Chondrocyte (in vitro differentiated cells): Measurements from ENCODE around the gene CFLAR. TPM values are rescaled to one million over a fixed set of nuclear protein-coding genes. Genes with fewer than 3 reads are reported as not detected.

Source experiments
- DNase-seq: peaks from one replicate; pipeline ENCODE4 v3.0.0; 2021; ENCODE audit warnings: mixed read lengths, low spot score
- H3K27ac Mint-ChIP-seq: one replicate; pipeline ENCODE4 v1.8.0; 2021; ENCODE audit warnings: mild to moderate bottlenecking, moderate library complexity, mixed read lengths; ENCODE audit not compliant: unreplicated experiment
- H3K27me3 Mint-ChIP-seq: 2 replicates; pipeline ENCODE4 v1.8.0; 2021; ENCODE audit warnings: low read depth, mixed read lengths
- H3K36me3 Mint-ChIP-seq: 2 replicates; pipeline ENCODE4 v1.8.0; 2021; ENCODE audit warnings: low read depth, mixed read lengths
- H3K4me1 Mint-ChIP-seq: 2 replicates; pipeline ENCODE4 v1.8.0; 2021; ENCODE audit warnings: low read depth, mild to moderate bottlenecking, mixed read lengths
- H3K4me3 Mint-ChIP-seq: one replicate; pipeline ENCODE4 v1.8.0; 2021; ENCODE audit warnings: mild to moderate bottlenecking, moderate library complexity, mixed read lengths; ENCODE audit not compliant: unreplicated experiment
- H3K9me3 Mint-ChIP-seq: 2 replicates; pipeline ENCODE4 v1.8.0; 2021; ENCODE audit warnings: low read depth, mixed read lengths
- total RNA-seq: library from RNA; stranded (reverse); gene quantifications from 3 replicates; pipeline ENCODE4 v1.2.1, GENCODE V29; 2021
- TF ChIP-seq, protein P1 (sequence below): fragments of 200-600 bp; sonication (generic); IDR thresholded peaks from 2 replicates; pipeline ENCODE4 v1.5.0; 2021; ENCODE audit warnings: antibody characterized with exemption, mild to moderate bottlenecking, moderate library complexity

Gene CFLAR
- total RNA-seq, 1 donor from 2014 or later, result 35.8 TPM

DNA sequence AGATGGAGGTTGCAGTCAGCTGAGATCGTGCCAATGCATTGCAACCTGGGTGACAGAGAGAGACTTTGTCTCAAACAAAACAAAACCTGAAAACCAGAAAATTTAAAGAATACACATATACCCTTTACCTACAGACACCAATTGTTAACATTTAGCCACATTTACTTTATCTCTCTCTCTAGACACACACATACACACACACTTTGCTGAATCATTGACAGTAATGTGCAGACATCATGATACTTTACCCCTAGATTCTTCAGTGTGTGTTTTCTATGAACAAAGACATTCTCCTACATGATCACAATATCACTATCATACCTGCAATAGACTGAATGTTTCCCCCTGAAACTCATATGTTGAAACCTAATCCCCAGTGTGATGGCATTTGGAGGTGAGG, 10.2 kb upstream of the CFLAR start:
- TF ChIP-seq, protein P1, sequence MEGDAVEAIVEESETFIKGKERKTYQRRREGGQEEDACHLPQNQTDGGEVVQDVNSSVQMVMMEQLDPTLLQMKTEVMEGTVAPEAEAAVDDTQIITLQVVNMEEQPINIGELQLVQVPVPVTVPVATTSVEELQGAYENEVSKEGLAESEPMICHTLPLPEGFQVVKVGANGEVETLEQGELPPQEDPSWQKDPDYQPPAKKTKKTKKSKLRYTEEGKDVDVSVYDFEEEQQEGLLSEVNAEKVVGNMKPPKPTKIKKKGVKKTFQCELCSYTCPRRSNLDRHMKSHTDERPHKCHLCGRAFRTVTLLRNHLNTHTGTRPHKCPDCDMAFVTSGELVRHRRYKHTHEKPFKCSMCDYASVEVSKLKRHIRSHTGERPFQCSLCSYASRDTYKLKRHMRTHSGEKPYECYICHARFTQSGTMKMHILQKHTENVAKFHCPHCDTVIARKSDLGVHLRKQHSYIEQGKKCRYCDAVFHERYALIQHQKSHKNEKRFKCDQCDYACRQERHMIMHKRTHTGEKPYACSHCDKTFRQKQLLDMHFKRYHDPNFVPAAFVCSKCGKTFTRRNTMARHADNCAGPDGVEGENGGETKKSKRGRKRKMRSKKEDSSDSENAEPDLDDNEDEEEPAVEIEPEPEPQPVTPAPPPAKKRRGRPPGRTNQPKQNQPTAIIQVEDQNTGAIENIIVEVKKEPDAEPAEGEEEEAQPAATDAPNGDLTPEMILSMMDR, result no peak
- H3K4me3 Mint-ChIP-seq, result no peak overlapping the region
- no peak for DNase-seq
- H3K27ac Mint-ChIP-seq, result no peak overlapping the region
- no peaks in the 10 kb centered on the region for H3K36me3 Mint-ChIP-seq
- H3K27me3 Mint-ChIP-seq, result no peaks in the 10 kb centered on the region
- no peaks in the 10 kb centered on the region for H3K4me1 Mint-ChIP-seq
- no peaks in the 10 kb centered on the region for H3K9me3 Mint-ChIP-seq

DNA sequence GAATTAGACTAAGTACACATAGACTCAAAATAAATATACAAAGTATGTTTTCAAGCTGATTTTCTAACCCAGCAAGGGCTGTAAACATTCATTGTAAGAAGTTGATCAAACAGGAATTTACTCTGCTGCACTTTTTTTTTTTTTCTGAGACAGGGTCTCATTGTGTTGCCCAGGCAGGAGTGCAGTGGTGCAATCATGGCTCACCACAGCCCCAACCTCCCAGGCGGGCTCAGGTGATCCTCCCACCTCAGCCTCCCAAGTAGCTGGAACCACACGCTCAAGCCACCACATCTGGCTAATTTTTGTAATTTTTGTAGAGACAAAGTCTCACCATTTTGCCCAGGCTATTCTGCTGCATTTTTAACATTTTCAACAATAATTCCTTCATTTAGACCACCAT, 8.3 kb upstream of the CFLAR start:
- TF ChIP-seq, protein P1, result no peak
- H3K27me3 Mint-ChIP-seq, result no peaks in the 10 kb centered on the region
- no peak overlapping the region for H3K27ac Mint-ChIP-seq
- H3K4me3 Mint-ChIP-seq, result no peak overlapping the region
- DNase-seq, result no peak
- no peaks in the 10 kb centered on the region for H3K36me3 Mint-ChIP-seq
- no peaks in the 10 kb centered on the region for H3K9me3 Mint-ChIP-seq
- H3K4me1 Mint-ChIP-seq, result no peaks in the 10 kb centered on the region

DNA sequence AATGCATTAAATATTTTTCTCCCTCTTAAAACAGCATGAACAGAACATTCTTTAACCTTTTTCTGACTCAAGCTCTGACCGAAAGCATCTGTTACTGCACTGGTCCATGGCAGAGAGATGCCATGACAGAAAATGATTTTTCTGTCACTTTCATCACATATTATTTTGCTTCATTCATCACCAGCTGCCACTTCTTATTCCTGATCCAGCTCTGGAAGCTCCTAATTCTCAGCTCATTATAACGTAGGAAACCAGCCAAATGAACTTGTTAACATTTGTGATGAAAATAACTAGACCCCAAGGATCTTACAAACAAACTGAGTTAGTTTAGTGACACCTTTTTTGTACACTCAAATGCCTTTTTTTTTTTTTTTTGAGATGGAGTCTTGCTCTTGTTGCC, 7.6 kb upstream of the CFLAR start:
- TF ChIP-seq, protein P1, result no peak
- Mint-ChIP-seq H3K27ac (no peak overlapping the region), H3K4me3 (no peak overlapping the region), H3K4me1 (no peaks in the 10 kb centered on the region), H3K27me3 (no peaks in the 10 kb centered on the region), H3K36me3 (no peaks in the 10 kb centered on the region), H3K9me3 (no peaks in the 10 kb centered on the region)
- DNase-seq, result no peak

DNA sequence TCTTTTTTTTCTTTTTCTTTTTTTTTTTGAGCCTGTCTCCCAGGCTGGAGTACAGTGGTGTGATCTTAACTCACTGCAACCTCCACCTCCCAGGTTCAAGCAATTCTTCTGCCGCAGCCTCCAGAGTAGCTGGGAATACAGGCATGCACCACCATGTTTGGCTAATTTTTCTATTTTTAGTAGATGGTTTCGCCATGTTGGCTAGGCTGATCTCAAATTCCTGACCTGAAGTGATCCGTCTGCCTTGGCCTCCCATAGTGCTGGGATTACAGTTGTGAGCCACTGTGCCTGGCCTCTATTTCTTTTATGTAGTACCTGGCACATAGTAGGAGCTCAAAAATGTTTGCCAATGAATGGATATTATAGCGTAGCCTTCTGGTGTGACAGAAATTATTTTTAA, 6.8 kb upstream of the CFLAR start:
- H3K9me3 Mint-ChIP-seq, result no peaks in the 10 kb centered on the region

GRCh38 chr2:201110615-201111014, 5.3 kb upstream of the CFLAR start:
- Mint-ChIP-seq H3K36me3 (no peaks in the 10 kb centered on the region), H3K9me3 (no peaks in the 10 kb centered on the region), H3K4me3 (no peak overlapping the region), H3K4me1 (peaks cover 7% of the 10 kb centered on the region), H3K27ac (no peak overlapping the region), H3K27me3 (no peaks in the 10 kb centered on the region)
- DNase-seq, result no peak
- TF ChIP-seq, protein P1, result no peak

More for the DNA sequence above, 6.8 kb upstream of the CFLAR start:
- Mint-ChIP-seq H3K27me3 (no peaks in the 10 kb centered on the region), H3K4me3 (no peak overlapping the region), H3K27ac (no peak overlapping the region), H3K4me1 (no peaks in the 10 kb centered on the region), H3K36me3 (no peaks in the 10 kb centered on the region)
- no peak for DNase-seq
- TF ChIP-seq, protein P1, result no peak
